ENCODE results near the gene WDR18.

DNA sequence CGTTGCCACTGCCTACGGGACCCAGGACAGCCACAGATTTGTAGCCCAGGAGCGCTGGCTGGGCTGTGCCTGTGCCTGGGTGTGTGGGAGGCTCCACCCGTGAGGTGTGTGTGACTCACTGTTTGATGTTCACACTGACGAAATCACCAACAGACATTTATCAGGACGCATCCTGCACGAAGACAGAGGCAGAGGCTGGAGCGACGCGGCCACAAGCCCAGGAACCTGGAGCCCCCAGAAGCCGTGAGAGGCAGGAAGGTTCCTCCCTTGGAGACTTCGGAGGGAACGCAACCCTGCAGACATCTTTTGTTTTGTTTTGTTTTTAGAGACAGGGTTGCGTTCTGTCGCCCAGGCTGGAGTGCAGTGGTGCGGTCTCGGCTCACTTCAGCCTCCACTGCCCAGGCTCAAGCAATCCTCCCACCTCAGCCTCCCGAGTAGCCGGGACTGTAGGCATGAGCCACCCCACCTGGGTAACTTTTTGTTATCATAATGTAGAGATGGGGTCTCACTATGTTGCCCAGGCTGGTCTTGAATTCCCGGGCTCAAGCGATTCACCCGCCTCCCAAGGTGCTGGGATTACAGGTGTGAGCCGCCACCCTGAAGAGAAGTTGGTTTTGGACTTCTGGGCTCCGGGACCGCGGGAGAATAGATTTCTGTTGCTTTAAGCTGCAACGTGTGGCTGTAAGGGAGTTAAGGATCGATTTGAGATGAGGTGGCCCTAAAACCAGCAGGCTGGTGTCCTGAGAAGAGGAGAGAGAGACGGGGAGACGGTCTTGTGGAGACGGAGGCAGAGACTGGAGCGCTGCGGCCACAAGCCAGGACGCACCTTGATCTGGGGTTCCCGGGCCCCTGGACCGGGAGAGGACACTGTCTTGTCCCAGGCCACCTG, 24.9 kb upstream of the WDR18 start:
- TF ChIP-seq, protein P1, sequence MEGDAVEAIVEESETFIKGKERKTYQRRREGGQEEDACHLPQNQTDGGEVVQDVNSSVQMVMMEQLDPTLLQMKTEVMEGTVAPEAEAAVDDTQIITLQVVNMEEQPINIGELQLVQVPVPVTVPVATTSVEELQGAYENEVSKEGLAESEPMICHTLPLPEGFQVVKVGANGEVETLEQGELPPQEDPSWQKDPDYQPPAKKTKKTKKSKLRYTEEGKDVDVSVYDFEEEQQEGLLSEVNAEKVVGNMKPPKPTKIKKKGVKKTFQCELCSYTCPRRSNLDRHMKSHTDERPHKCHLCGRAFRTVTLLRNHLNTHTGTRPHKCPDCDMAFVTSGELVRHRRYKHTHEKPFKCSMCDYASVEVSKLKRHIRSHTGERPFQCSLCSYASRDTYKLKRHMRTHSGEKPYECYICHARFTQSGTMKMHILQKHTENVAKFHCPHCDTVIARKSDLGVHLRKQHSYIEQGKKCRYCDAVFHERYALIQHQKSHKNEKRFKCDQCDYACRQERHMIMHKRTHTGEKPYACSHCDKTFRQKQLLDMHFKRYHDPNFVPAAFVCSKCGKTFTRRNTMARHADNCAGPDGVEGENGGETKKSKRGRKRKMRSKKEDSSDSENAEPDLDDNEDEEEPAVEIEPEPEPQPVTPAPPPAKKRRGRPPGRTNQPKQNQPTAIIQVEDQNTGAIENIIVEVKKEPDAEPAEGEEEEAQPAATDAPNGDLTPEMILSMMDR (IDR thresholded peaks at IDR 0.05; ENCODE audit: low read length) = no peak
- TF ChIP-seq EZH2 (IDR thresholded peaks at IDR 0.05; ENCODE audit: borderline replicate concordance, low read length) = no peak

All from OCI-LY1 (cell line).